GM10266 (cell line): ENCODE measurements around the gene ITGAD.
A peak's percentile ranks its signal among the peaks of the same experiment; 100 is the strongest.

ENCODE experiments used
- DNase-seq: peaks from one replicate; pipeline ENCODE4 v3.0.0; 2012; ENCODE audit errors: extremely low spot score
- TF ChIP-seq, protein P1 (sequence below): IDR thresholded peaks from 2 replicates; pipeline ENCODE4 v1.5.1; 2012; ENCODE audit warnings: mild to moderate bottlenecking, low read depth; ENCODE audit not compliant: control insufficient read depth, insufficient read depth; ENCODE audit errors: missing control alignments

Gene ITGAD

GRCh38 chr16:31380201-31380600, 12.9 kb upstream of the ITGAD start:
- TF ChIP-seq, protein P1, sequence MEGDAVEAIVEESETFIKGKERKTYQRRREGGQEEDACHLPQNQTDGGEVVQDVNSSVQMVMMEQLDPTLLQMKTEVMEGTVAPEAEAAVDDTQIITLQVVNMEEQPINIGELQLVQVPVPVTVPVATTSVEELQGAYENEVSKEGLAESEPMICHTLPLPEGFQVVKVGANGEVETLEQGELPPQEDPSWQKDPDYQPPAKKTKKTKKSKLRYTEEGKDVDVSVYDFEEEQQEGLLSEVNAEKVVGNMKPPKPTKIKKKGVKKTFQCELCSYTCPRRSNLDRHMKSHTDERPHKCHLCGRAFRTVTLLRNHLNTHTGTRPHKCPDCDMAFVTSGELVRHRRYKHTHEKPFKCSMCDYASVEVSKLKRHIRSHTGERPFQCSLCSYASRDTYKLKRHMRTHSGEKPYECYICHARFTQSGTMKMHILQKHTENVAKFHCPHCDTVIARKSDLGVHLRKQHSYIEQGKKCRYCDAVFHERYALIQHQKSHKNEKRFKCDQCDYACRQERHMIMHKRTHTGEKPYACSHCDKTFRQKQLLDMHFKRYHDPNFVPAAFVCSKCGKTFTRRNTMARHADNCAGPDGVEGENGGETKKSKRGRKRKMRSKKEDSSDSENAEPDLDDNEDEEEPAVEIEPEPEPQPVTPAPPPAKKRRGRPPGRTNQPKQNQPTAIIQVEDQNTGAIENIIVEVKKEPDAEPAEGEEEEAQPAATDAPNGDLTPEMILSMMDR: no peak

DNA sequence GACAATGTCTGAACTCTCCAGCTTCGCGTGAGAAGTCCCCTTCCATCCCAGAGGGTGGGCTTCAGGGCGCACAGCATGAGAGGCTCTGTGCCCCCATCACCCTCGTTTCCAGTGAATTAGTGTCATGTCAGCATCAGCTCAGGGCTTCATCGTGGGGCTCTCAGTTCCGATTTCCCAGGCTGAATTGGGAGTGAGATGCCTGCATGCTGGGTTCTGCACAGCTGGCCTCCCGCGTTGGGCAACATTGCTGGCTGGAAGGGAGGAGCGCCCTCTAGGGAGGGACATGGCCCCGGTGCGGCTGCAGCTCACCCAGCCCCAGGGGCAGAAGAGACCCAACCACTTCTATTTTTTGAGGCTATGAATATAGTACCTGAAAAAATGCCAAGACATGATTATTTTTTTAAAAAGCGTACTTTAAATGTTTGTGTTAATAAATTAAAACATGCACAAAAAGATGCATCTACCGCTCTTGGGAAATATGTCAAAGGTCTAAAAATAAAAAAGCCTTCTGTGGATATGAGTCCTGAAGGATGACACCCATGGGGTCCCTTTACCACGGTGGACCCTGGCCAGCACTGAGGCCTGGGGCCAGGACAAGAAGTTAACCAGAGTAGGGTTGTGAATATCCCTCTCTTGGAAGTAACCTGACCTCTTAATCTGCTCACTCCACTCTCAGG, 10.5 kb upstream of the ITGAD start:
- TF ChIP-seq, protein P1: peak; percentile 83
- DNase-seq: peak; percentile 82

More at GRCh38 chr16:31380201-31380600, 12.9 kb upstream of the ITGAD start:
- no peak for DNase-seq

GRCh38 chr16:31385680-31386079, 7.5 kb upstream of the ITGAD start:
- no peak for DNase-seq
- TF ChIP-seq, protein P1: no peak

GRCh38 chr16:31386157-31386984, 6.8 kb upstream of the ITGAD start:
- TF ChIP-seq, protein P1: no peak
- DNase-seq: peak; percentile 45

- TF ChIP-seq, protein P1: no peak
- no peak for DNase-seq
Observed at GRCh38 chr16:31388535-31388934, 4.6 kb upstream of the ITGAD start.

DNA sequence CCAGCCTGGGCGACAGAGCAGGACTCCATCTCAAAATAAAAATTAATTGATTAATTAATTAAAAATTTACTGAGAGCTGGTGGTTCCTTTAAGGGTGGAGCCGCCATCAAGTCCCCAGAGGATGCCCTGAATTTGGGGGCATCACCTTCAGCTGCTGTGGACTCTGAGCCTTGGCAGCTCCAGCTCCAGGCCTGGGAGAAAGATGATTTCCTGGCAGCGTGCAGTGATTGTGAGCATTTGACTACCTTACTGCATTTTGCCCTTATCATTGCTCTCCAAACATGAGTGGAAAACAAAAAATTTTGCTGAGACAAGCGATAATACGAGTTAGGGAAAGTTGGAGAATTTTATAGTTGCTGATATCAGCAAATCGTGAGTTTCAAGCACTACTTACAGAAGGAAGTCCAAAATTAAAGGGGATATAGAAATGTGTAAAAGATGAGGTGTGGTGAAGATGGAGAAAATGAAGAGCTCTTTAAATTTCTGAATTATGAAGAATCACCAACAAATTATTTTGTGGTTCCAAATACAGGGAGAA, 2.6 kb upstream of the ITGAD start:
- no peak for DNase-seq
- TF ChIP-seq, protein P1: no peak
